GM18508 (cell line): ENCODE results near the gene TRIM9.
"Not testable (repeated sequence)": the region's sequence is repeated elsewhere in the genome, so short reads cannot be mapped to it uniquely, and the experiment has no call there.

Experiments
- ATAC-seq: cut with Tn5 transposase; IDR thresholded peaks from one replicate; pipeline ENCODE4 v1.9.1; 2021; ENCODE audit warnings: moderate number of reproducible peaks; ENCODE audit not compliant: insufficient read depth, unreplicated experiment

Gene TRIM9

GRCh38 chr14:50943261-50943942 lies 151.5 kb downstream of the TRIM9 start:
- no peak for ATAC-seq

GRCh38 chr14:50941638-50942037 lies 153.3 kb downstream of the TRIM9 start:
- not testable (repeated sequence) for ATAC-seq

- no peak for ATAC-seq
These were observed 153.8 kb downstream of the TRIM9 start for GRCh38 chr14:50941151-50941550.

DNA sequence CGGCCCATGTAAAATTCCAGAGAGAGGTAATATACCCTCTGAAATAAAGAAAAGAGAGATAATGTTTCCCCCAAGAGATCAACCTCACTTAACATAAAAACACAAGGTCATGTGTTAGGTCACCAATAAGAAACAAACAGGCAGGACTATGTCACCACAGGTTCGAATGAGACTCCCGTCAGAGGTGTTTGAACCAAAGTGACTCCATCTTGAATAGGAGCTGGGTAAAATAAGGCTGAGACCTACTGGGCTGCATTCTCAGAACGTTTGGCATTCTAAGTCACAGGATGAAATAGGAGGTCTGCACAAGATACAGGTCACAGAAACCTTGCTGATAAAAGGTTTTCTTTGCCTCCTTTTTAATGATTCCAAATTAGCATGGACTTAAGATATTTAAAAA lies 157.1 kb downstream of the TRIM9 start:
- ATAC-seq = no peak

GRCh38 chr14:50937325-50937724 lies 157.6 kb downstream of the TRIM9 start:
- ATAC-seq = no peak

DNA sequence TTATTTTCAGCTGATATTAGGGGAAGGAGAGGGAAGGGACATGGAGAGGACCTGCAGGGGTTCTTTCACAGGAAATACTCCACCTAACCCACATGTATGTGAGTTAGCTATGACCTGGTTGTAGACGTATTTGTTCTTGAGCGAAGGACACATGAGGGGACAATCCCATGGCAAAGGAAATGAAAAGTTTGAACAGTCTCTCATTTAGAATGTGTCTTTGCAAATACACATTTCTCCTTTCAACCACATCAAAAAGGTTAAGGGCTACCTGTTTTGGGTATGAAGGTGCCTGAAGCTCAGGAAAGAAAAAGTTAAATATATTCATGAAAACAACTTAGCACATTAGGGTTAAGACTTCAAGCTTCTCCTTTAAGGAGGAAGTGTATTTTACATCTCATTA lies 158.0 kb downstream of the TRIM9 start:
- no peak for ATAC-seq

GRCh38 chr14:50936016-50936340 lies 158.9 kb downstream of the TRIM9 start:
- no peak for ATAC-seq

DNA sequence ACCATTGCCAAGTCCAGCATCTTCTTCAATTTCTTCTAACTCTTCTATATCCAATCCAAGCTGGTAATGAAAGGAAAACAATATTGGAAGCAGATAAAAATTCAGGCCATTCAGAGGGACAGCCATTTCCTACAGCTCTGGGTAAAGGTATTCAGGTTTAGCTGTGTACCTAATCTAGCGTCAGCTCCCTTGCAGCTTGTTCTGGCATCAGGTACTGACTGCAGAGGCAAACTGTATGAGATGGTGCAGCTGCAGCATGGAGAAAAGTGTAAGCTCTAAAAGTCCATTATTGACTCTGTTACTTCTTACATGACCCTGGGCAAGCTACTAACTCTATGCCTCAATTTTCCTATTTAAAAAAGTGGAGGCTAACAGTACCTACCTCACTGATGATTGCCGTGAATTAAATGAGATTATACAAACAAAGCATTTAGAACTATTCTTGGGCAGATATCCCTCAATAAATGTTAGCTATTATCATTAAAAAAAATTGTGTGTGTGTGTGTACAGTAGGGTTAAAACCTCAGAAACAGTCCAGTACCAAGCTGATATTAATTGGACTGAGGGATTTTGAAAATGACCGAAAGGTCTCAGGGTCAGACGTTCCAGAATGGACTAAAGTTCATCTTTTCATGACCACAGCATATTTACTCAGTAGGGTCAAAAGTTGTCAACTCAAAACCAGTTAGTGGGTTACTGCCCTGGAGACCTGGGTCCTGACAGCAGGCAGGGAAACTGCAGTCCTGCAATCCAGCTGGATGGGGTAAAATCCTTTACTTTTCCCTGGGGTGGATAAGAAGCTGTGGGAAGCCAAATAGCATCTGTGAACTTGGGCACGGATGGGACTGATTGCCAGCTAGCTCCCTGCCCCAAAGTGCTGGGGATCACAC lies 159.5 kb downstream of the TRIM9 start:
- no peak for ATAC-seq

- ATAC-seq = no peak
These were observed 162.1 kb downstream of the TRIM9 start for GRCh38 chr14:50932592-50933495.

GRCh38 chr14:50932156-50932555 lies 162.7 kb downstream of the TRIM9 start:
- ATAC-seq = no peak

DNA sequence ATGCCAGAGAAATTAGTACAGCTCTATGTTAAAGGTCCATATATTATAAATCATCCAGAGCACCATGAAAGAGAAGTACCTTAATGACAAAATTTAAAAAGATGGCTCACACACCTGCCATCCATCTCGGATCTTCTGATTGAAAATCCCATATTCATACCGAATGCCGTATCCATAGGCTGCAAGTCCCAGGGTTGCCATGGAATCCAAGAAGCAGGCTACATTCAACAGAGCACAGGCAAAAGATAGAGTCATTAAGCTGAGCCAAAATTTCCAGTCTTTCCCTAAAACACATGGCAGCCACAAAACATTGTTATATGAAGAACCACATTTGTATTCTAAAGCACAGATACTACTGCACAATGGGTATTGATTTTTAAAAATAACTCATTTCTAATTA lies 163.3 kb downstream of the TRIM9 start:
- ATAC-seq = no peak

GRCh38 chr14:50929506-50929905 lies 165.4 kb downstream of the TRIM9 start:
- ATAC-seq = no peak

DNA sequence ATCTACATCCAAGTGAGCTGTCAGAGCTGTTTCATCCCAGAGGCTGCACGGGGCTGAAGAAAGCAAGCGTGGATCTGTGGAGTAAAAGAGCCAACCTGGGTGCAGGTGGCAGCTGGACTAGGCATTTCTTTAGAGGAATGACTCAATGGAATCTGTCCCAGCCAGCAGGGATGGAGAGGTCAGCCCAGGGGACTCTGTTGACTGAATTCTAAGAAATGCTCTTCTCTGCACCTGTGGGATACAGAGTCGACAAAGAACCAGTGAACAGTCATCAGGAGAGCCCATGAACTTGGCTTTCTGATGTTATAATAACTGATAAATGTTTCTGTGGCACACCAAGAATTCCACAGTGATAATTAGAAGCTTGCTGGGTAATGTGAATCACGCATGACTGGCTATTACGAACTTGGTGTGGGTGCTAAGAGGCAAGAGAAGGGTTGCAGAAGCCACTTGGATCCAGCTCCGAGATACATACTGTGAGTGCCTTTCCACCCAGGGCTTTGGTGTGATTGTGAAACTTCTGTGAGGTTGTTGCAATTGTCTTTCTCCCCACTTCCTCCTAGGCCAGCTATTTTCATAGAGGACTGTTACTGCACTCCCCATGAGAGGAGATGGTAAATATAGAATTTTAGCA lies 166.8 kb downstream of the TRIM9 start:
- ATAC-seq = no peak

DNA sequence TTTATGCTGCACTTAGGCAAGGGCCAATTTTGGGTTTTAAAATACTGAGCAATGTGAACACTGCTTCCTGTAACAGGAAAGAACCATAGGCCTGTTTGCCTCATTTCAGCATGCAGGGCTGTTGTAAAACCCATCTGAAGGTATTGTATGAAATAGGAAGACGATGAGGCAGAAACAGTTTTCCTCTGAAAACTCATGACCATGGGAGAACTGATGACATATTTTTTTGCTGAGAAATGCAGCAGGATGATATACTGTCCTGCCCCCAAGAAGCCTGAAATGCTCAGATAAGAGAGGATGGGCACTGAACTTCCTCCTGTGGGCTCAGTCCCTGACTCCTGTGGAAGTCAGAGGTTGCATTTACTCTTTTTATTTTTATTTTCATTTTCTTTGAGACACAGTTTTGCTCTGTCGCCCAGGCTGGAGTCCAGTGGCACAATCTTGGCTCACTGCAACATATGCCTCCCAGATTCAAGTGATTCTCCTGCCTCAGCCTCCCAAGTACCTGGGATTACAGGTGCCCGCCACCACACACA lies 168.0 kb downstream of the TRIM9 start:
- ATAC-seq = no peak
